C4-2B (cell line): Measurements from ENCODE around the gene RCVRN.

Experiments
- CTCF ChIP-seq: fragments of 450-650 bp; conservative IDR thresholded peaks from 2 replicates; pipeline ENCODE4 v1.5.1; 2017; ENCODE audit warnings: mild to moderate bottlenecking
- ZFX ChIP-seq: fragments of 450-650 bp; IDR thresholded peaks from 2 replicates; pipeline ENCODE4 v1.6.1; 2017

DNA sequence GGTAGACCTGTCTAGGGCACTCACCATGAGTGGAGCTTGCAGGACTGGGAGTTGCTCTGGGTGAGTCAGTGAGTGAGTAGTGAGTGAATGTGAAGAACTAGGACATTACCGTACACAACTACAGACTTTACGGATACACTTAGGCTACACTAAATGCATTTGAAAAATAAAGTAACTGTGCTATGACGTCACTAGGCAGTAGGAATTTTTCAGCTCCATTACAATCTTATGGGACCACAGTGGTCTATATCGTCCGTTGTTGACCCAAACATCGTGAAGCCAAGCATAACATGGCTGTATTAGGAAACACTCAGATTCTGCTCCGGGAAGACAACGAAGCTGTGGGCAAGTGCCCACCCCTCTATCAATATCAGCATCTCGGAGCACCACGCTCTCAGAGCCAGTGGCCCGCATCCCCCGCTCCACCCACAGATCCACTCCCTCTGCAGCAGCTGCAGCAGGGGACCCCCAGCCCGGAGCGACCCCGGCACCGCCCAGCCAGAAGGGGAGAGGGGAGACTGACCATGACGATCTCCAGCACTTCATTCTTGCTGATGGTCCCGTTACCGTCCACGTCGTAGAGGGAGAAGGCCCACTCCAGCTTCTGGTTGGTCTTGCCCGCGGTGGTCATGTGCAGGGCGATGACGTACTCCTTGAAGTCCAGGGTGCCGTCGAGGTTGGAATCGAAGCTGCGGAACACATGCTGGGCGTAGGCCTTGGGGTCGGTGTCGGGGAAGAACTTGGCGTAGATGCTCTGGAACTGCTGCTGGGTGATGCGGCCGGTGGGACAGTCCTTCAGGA is 594 bp downstream of the RCVRN start:
- TF ChIP-seq CTCF = no peak
- no peak for TF ChIP-seq ZFX
